ENCODE measurements around the gene KHDC1L. TPM values are rescaled to one million over a fixed set of nuclear protein-coding genes. Genes with fewer than 3 reads are reported as not detected.

The KHDC1L gene
- total RNA-seq, 1 donor from 2014 or later, result 1.9 TPM

- peaks cover 3% of the 10 kb centered on the region for H3K27me3 Mint-ChIP-seq (ENCODE audit: insufficient read depth, low read depth)
- Histone ChIP-seq H3K4me1 (no peaks in the 10 kb centered on the region), H3K9me3 (ENCODE audit: low read depth) (no peaks in the 10 kb centered on the region), H3K9ac (no peak overlapping the region), H3K79me2 (ENCODE audit: low read depth) (no peaks in the 10 kb centered on the region), H3K4me2 (no peak overlapping the region), H3K27me3 (no peaks in the 10 kb centered on the region), H2AFZ (replicated peaks) (no peak overlapping the region), H3F3A (ENCODE audit: low read depth) (no peaks in the 10 kb centered on the region), H3K27ac (no peak overlapping the region), H3K36me3 (no peaks in the 10 kb centered on the region), H4K20me1 (ENCODE audit: low read depth) (no peaks in the 10 kb centered on the region), H3K4me3 (no peak overlapping the region)
- DNase-seq (ENCODE audit: low spot score), result no peak
- no peaks in the 10 kb centered on the region for H3K4me1 Mint-ChIP-seq
- no peak overlapping the region for H3K4me3 Mint-ChIP-seq
- H3K9me3 Mint-ChIP-seq, result no peaks in the 10 kb centered on the region
- H3K36me3 Mint-ChIP-seq, result no peaks in the 10 kb centered on the region
- TF ChIP-seq CTCF (IDR thresholded peaks at IDR 0.05), result no peak
- TF ChIP-seq EZH2 (IDR thresholded peaks at IDR 0.05), result no peak
- no peak for TF ChIP-seq EZH2phosphoT487 (IDR thresholded peaks at IDR 0.05)
- H3K27ac Mint-ChIP-seq, result no peak overlapping the region
These were observed 7.8 kb upstream of the KHDC1L start for GRCh38 chr6:73233048-73233447.

- H3K4me2 ChIP-seq, result no peak overlapping the region
- H3K27ac ChIP-seq, result no peak overlapping the region
- no peaks in the 10 kb centered on the region for H3K27me3 ChIP-seq
- no peak for DNase-seq (ENCODE audit: low spot score)
- Mint-ChIP-seq H3K4me1 (no peaks in the 10 kb centered on the region), H3K36me3 (no peaks in the 10 kb centered on the region), H3K27ac (no peak overlapping the region), H3K4me3 (no peak overlapping the region), H3K27me3 (ENCODE audit: insufficient read depth, low read depth) (peaks cover 3% of the 10 kb centered on the region), H3K9me3 (no peaks in the 10 kb centered on the region)
- no peaks in the 10 kb centered on the region for H3K36me3 ChIP-seq
- H3K4me1 ChIP-seq, result no peaks in the 10 kb centered on the region
- no peaks in the 10 kb centered on the region for H4K20me1 ChIP-seq (ENCODE audit: low read depth)
- H3K9ac ChIP-seq, result no peak overlapping the region
- no peak overlapping the region for H2AFZ ChIP-seq (replicated peaks)
- no peak overlapping the region for H3K4me3 ChIP-seq
- H3F3A ChIP-seq (ENCODE audit: low read depth), result no peaks in the 10 kb centered on the region
- TF ChIP-seq EZH2phosphoT487 (IDR thresholded peaks at IDR 0.05) (no peak), CTCF (IDR thresholded peaks at IDR 0.05) (no peak), EZH2 (IDR thresholded peaks at IDR 0.05) (no peak)
- no peaks in the 10 kb centered on the region for H3K9me3 ChIP-seq (ENCODE audit: low read depth)
- no peaks in the 10 kb centered on the region for H3K79me2 ChIP-seq (ENCODE audit: low read depth)
These were observed 6.7 kb upstream of the KHDC1L start for GRCh38 chr6:73231986-73232391.

GRCh38 chr6:73227606-73228255 is 2.4 kb upstream of the KHDC1L start:
- H3K27ac Mint-ChIP-seq, result no peak overlapping the region
- no peaks in the 10 kb centered on the region for H3K36me3 ChIP-seq
- no peaks in the 10 kb centered on the region for H3K9me3 ChIP-seq (ENCODE audit: low read depth)
- no peak overlapping the region for H3K27ac ChIP-seq
- H3K4me3 Mint-ChIP-seq, result no peak overlapping the region
- H2AFZ ChIP-seq (replicated peaks), result no peak overlapping the region
- H3K4me3 ChIP-seq, result no peak overlapping the region
- H3K9me3 Mint-ChIP-seq, result peaks cover 5% of the 10 kb centered on the region
- H3K27me3 ChIP-seq, result no peaks in the 10 kb centered on the region
- H3K4me1 ChIP-seq, result no peaks in the 10 kb centered on the region
- no peak overlapping the region for H3K9ac ChIP-seq
- no peak for DNase-seq (ENCODE audit: low spot score)
- no peaks in the 10 kb centered on the region for H3K79me2 ChIP-seq (ENCODE audit: low read depth)
- H3F3A ChIP-seq (ENCODE audit: low read depth), result no peaks in the 10 kb centered on the region
- no peaks in the 10 kb centered on the region for H4K20me1 ChIP-seq (ENCODE audit: low read depth)
- H3K4me1 Mint-ChIP-seq, result no peaks in the 10 kb centered on the region
- TF ChIP-seq EZH2phosphoT487 (IDR thresholded peaks at IDR 0.05), result no peak
- no peak for TF ChIP-seq EZH2 (IDR thresholded peaks at IDR 0.05)
- TF ChIP-seq CTCF (IDR thresholded peaks at IDR 0.05), result no peak
- H3K27me3 Mint-ChIP-seq (ENCODE audit: insufficient read depth, low read depth), result peaks cover 8% of the 10 kb centered on the region
- no peak overlapping the region for H3K4me2 ChIP-seq
- H3K36me3 Mint-ChIP-seq, result no peaks in the 10 kb centered on the region
